ENCODE measurements around the gene KLF1.

DNA sequence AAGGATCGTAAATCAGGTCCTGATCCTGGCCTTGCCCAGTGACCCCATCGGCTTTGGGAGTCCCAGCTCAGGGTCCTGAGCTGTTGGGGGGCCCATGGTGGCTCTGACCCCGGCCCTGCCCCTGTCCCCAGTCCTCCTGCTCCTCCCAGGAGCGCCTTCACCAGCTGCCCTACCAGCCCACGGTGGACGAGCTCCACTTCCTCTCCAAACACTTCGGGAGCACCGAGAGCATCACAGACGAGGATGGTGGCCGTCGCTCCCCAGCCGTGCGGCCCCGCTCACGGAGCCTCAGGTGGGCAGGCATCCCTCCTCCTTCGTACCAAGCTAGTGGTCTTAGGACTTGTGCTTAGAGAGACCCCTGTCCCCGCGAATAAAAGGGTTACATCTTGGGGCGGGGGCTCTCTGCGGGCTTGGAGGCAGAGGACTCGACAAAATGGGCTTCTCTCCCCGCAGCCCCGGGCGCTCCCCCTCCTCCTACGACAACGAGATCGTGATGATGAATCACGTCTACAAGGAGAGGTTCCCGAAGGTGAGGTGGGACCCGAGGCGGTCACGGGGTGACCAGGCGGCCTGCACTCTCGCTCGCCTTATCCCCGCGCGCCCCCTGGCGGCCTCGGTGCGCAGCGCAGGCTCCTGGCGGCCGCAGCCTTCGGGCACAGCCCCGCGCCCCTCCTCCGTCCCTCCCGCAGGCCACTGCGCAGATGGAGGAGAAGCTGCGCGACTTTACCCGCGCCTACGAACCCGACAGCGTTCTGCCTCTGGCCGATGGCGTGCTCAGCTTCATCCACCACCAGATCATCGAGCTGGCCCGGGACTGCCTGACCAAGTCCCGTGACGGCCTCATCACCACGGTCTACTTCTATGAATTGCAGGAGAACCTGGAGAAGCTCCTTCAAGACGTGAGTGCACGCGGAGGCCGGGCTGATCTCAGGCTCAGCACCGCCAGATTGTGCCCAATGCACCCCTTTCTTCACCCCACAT is 39.6 kb downstream of the KLF1 start:
- TF ChIP-seq POLR2AphosphoS5 (IDR thresholded peaks at IDR 0.05) (no peak), EP300 (IDR thresholded peaks at IDR 0.05) (no peak)
- TF ChIP-seq, protein P1, sequence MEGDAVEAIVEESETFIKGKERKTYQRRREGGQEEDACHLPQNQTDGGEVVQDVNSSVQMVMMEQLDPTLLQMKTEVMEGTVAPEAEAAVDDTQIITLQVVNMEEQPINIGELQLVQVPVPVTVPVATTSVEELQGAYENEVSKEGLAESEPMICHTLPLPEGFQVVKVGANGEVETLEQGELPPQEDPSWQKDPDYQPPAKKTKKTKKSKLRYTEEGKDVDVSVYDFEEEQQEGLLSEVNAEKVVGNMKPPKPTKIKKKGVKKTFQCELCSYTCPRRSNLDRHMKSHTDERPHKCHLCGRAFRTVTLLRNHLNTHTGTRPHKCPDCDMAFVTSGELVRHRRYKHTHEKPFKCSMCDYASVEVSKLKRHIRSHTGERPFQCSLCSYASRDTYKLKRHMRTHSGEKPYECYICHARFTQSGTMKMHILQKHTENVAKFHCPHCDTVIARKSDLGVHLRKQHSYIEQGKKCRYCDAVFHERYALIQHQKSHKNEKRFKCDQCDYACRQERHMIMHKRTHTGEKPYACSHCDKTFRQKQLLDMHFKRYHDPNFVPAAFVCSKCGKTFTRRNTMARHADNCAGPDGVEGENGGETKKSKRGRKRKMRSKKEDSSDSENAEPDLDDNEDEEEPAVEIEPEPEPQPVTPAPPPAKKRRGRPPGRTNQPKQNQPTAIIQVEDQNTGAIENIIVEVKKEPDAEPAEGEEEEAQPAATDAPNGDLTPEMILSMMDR (IDR thresholded peaks at IDR 0.05), result peak; percentile 91 to 100

All from suprapubic skin (tissue), 4 donors.